OCI-LY3 (cell line): Measurements from ENCODE around the gene CNTNAP1.

Experiments
- EZH2phosphoT487 ChIP-seq: fragments of 200-600 bp; shearing (Covaris generic); IDR thresholded peaks from 2 replicates; pipeline ENCODE4 v1.6.1; 2018; ENCODE audit warnings: antibody characterized with exemption, mixed run types, low read depth
- TF ChIP-seq, protein P1 (sequence below): fragments of 200-600, 300-600 bp; sonication (generic); IDR thresholded peaks from 2 replicates; pipeline ENCODE4 v1.5.1; 2014; ENCODE audit warnings: antibody characterized with exemption, low read length, low read depth

DNA sequence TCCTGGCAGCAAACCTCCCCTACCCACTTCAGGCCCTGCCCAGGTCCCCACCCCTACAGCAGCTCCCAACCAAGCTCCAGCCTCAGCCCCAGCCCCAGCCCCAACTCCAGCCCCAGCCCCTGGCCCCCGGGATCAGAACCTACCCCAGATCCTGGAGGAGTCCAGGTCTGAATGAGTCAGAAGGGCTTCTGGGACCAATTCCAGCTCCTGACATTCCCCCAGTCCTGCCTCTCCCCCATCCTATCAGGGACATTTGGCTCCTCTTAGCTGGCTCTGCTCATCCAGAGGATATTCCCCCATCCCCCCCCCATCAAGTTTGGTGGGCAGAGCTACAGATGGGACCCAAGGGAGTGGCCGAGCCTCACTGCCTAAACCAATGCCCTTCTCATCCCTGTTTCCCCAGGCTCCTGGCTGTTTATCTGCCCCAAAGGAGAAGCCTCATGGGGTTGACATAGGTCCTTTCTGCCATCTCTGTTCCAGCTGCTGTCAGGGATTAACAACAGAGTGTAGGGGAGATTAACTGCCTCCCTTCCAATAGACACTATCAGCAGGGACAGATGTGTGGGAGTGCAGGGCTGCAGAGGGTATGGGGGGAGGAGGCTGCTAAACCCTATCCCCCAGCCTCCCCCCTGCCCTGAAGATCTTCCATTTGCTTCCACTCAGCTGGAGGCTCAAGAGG is 16.5 kb downstream of the CNTNAP1 start:
- TF ChIP-seq EZH2phosphoT487: no peak
- TF ChIP-seq, protein P1, sequence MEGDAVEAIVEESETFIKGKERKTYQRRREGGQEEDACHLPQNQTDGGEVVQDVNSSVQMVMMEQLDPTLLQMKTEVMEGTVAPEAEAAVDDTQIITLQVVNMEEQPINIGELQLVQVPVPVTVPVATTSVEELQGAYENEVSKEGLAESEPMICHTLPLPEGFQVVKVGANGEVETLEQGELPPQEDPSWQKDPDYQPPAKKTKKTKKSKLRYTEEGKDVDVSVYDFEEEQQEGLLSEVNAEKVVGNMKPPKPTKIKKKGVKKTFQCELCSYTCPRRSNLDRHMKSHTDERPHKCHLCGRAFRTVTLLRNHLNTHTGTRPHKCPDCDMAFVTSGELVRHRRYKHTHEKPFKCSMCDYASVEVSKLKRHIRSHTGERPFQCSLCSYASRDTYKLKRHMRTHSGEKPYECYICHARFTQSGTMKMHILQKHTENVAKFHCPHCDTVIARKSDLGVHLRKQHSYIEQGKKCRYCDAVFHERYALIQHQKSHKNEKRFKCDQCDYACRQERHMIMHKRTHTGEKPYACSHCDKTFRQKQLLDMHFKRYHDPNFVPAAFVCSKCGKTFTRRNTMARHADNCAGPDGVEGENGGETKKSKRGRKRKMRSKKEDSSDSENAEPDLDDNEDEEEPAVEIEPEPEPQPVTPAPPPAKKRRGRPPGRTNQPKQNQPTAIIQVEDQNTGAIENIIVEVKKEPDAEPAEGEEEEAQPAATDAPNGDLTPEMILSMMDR: no peak
